H9 (cell line): Measurements from ENCODE around the gene WT1. TPM values are rescaled to one million over a fixed set of nuclear protein-coding genes. Genes with fewer than 3 reads are reported as not detected.

Source experiments
- DNase-seq: peaks from one replicate; pipeline ENCODE4 v3.0.0-alpha.2; 2017
- H2AFZ ChIP-seq: one replicate; pipeline ENCODE4 v1.6.1; 2013; ENCODE audit warnings: mild to moderate bottlenecking, low read length, control low read depth, moderate library complexity
- H2AK5ac ChIP-seq: 2 replicates; pipeline ENCODE4 v1.6.1; 2013; ENCODE audit warnings: low read length, control low read depth, mixed read lengths; ENCODE audit not compliant: insufficient read length
- H2BK120ac ChIP-seq: one replicate; pipeline ENCODE4 v1.6.1; 2013; ENCODE audit warnings: low read depth, mild to moderate bottlenecking, low read length, control low read depth, inconsistent platforms; ENCODE audit not compliant: poor library complexity, severe bottlenecking
- H2BK12ac ChIP-seq: 2 replicates; pipeline ENCODE4 v1.6.1; 2013; ENCODE audit warnings: low read length, control low read depth, mixed read lengths, low read depth; ENCODE audit not compliant: insufficient read length
- H2BK15ac ChIP-seq: 2 replicates; pipeline ENCODE4 v1.6.1; 2013; ENCODE audit warnings: low read depth, low read length, control low read depth
- H2BK20ac ChIP-seq: one replicate; pipeline ENCODE4 v1.6.1; 2013; ENCODE audit warnings: low read depth, mild to moderate bottlenecking, low read length, control low read depth, inconsistent platforms; ENCODE audit not compliant: poor library complexity, severe bottlenecking
- H2BK5ac ChIP-seq: 2 replicates; pipeline ENCODE4 v1.6.1; 2013; ENCODE audit warnings: low read length, control low read depth, mixed read lengths; ENCODE audit not compliant: insufficient read length
- H3K14ac ChIP-seq: 2 replicates; pipeline ENCODE4 v1.6.1; 2013; ENCODE audit warnings: low read length, control low read depth; ENCODE audit not compliant: insufficient read depth
- H3K18ac ChIP-seq: 2 replicates; pipeline ENCODE4 v1.6.1; 2013; ENCODE audit warnings: low read depth, mild to moderate bottlenecking, mixed read lengths, low read length, control low read depth; ENCODE audit not compliant: insufficient read length
- H3K23ac ChIP-seq: 2 replicates; pipeline ENCODE4 v1.6.1; 2013; ENCODE audit warnings: low read length, control low read depth, mixed read lengths, low read depth; ENCODE audit not compliant: insufficient read length
- H3K23me2 ChIP-seq: 2 replicates; pipeline ENCODE4 v1.6.1; 2013; ENCODE audit warnings: low read depth, mild to moderate bottlenecking, mixed read lengths, low read length, control low read depth; ENCODE audit not compliant: insufficient read length, poor library complexity, severe bottlenecking
- H3K27ac ChIP-seq: 2 replicates; pipeline ENCODE4 v1.5.1; 2013; ENCODE audit warnings: low read length, control low read depth, mixed read lengths, low read depth; ENCODE audit not compliant: insufficient read length
- H3K27me3 ChIP-seq: 2 replicates; pipeline ENCODE4 v1.6.1; 2013; ENCODE audit warnings: low read length, control low read depth, inconsistent platforms; ENCODE audit not compliant: insufficient read depth
- H3K4ac ChIP-seq: 2 replicates; pipeline ENCODE4 v1.6.1; 2013; ENCODE audit warnings: low read depth, mild to moderate bottlenecking, control low read depth, inconsistent platforms, low read length, moderate library complexity
- H3K4me1 ChIP-seq: 2 replicates; pipeline ENCODE4 v1.6.1; 2013; ENCODE audit warnings: low read length, control low read depth, inconsistent platforms; ENCODE audit not compliant: insufficient read depth
- H3K4me2 ChIP-seq: 2 replicates; pipeline ENCODE4 v1.6.1; 2013; ENCODE audit warnings: low read length, control low read depth, mixed read lengths; ENCODE audit not compliant: insufficient read length, insufficient read depth
- H3K56ac ChIP-seq: 2 replicates; pipeline ENCODE4 v1.6.1; 2013; ENCODE audit warnings: low read depth, mild to moderate bottlenecking, mixed read lengths, low read length, control low read depth; ENCODE audit not compliant: insufficient read length
- H3K79me1 ChIP-seq: 2 replicates; pipeline ENCODE4 v1.6.1; 2013; ENCODE audit warnings: low read depth, mild to moderate bottlenecking, moderate library complexity, low read length, control low read depth, inconsistent platforms; ENCODE audit not compliant: insufficient read depth, poor library complexity, severe bottlenecking
- H3K79me2 ChIP-seq: 2 replicates; pipeline ENCODE4 v1.6.1; 2013; ENCODE audit warnings: low read length, control low read depth, inconsistent platforms; ENCODE audit not compliant: insufficient read depth
- H3K9ac ChIP-seq: 2 replicates; pipeline ENCODE4 v1.6.1; 2013; ENCODE audit warnings: low read length, control low read depth, mixed read lengths; ENCODE audit not compliant: insufficient read length; ENCODE audit errors: extremely low read depth
- H3K9me3 ChIP-seq: one replicate; pipeline ENCODE4 v1.6.1; 2013; ENCODE audit warnings: low read depth, low read length, inconsistent platforms; ENCODE audit not compliant: control insufficient read depth
- H3T11ph ChIP-seq: one replicate; pipeline ENCODE4 v1.6.1; 2013; ENCODE audit warnings: mild to moderate bottlenecking, low read length, control low read depth, inconsistent platforms
- H4K20me1 ChIP-seq: one replicate; pipeline ENCODE4 v1.6.1; 2013; ENCODE audit not compliant: control insufficient read depth, insufficient read length, insufficient read depth
- H4K5ac ChIP-seq: 2 replicates; pipeline ENCODE4 v1.6.1; 2013; ENCODE audit warnings: low read depth, mild to moderate bottlenecking, mixed read lengths, low read length, control low read depth; ENCODE audit not compliant: insufficient read length
- H4K8ac ChIP-seq: replicated peaks from 2 replicates; pipeline ENCODE4 v1.6.1; 2013; ENCODE audit warnings: low read length, control low read depth, mixed read lengths, low read depth; ENCODE audit not compliant: insufficient read length
- H4K91ac ChIP-seq: 2 replicates; pipeline ENCODE4 v1.6.1; 2013; ENCODE audit warnings: low read depth, mild to moderate bottlenecking, moderate library complexity, mixed read lengths, low read length, control low read depth; ENCODE audit not compliant: insufficient read length
- H3K27ac Mint-ChIP-seq, 3 experiments: 2 replicates in 2 of 3; 3 replicates in 1 of 3; pipeline ENCODE4 v1.8.0; 2020 to 2021; ENCODE audit warnings: mixed read lengths in 3 of 3, mild to moderate bottlenecking in 1 of 3, moderate library complexity in 1 of 3
- H3K27me3 Mint-ChIP-seq: 2 replicates; pipeline ENCODE4 v1.8.0; 2021; ENCODE audit warnings: low read depth, mild to moderate bottlenecking, moderate library complexity, mixed read lengths
- H3K36me3 Mint-ChIP-seq, 3 experiments: 2 replicates in 2 of 3; 3 replicates in 1 of 3; pipeline ENCODE4 v1.8.0; 2020 to 2021; ENCODE audit warnings: low read depth in 3 of 3, mixed read lengths in 3 of 3; ENCODE audit not compliant: insufficient read depth in 1 of 3
- H3K4me1 Mint-ChIP-seq, 2 experiments: 2 replicates each; pipeline ENCODE4 v1.8.0; 2020; ENCODE audit warnings: mixed read lengths in 2 of 2
- H3K4me3 Mint-ChIP-seq, 2 experiments: 2 replicates in 1 of 2; 3 replicates in 1 of 2; pipeline ENCODE4 v1.8.0; 2020 to 2021; ENCODE audit warnings: mild to moderate bottlenecking in 2 of 2, mixed read lengths in 2 of 2, moderate library complexity in 1 of 2
- H3K9me3 Mint-ChIP-seq, 2 experiments: 2 replicates in 1 of 2; 3 replicates in 1 of 2; pipeline ENCODE4 v1.8.0; 2020; ENCODE audit warnings: mild to moderate bottlenecking in 2 of 2, mixed read lengths in 2 of 2, moderate library complexity in 1 of 2
- WGBS: extraction: QIAGEN DNeasy Blood & Tissue Kit; methylation state at CpG from one replicate; pipeline ENCODE4 v1.1.7; 2013; ENCODE audit warnings: missing lambda C conversion rate, low lambda C conversion rate, mixed read lengths; ENCODE audit not compliant: insufficient read length; ENCODE audit errors: extremely low coverage; 5-methylcytosine and 5-hydroxymethylcytosine counted together
- total RNA-seq: library from RNA; stranded (reverse); gene quantifications from 2 replicates; pipeline ENCODE4 v1.2.1, GENCODE V29; 2021
- TF ChIP-seq, protein P1 (sequence below): fragments of 200-600 bp; sonication (generic); conservative IDR thresholded peaks from 3 replicates; pipeline ENCODE4 v1.8.0; 2021; ENCODE audit warnings: antibody characterized with exemption, mild to moderate bottlenecking

The WT1 gene
- total RNA-seq, 1 experiment from 2014 or later, result 0.20 TPM

DNA sequence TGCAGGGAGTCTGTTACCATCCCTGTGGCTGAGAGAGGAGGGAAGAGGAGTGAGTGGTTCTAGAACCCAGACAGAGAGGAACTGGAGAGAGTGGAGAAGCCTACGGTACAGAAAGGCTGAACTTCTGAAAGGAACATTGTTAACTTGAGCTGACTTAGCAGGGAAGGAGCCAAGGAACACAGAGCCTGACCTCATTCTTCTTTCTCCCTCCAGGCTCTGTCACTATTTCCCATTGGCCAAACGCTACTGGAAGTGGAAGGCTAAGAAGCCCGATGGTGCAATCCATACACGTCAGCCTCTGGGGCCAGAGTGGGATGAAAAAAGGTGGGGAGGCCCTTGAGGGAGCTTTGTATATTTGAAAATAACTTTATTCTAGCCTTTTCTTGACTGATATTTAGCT, 16.5 kb upstream of the WT1 start:
- no peaks in the 10 kb centered on the region for H3K9me3 Mint-ChIP-seq
- H2BK120ac ChIP-seq, result no peak overlapping the region
- H3K4me1 Mint-ChIP-seq, result peaks cover 4 to 8% of the 10 kb centered on the region in 2 experiments; a peak in 3 of 4 replicates
- H4K5ac ChIP-seq, result no peak overlapping the region
- no peak overlapping the region for H2BK20ac ChIP-seq
- H3K36me3 Mint-ChIP-seq, result no peaks in the 10 kb centered on the region
- H3K18ac ChIP-seq, result no peak overlapping the region
- H2BK5ac ChIP-seq, result no peak overlapping the region
- H3K9me3 ChIP-seq, result no peaks in the 10 kb centered on the region
- H3K79me2 ChIP-seq, result no peaks in the 10 kb centered on the region
- H3K4me3 Mint-ChIP-seq, result no peak overlapping the region
- H2AFZ ChIP-seq, result no peak overlapping the region
- no peak overlapping the region for H2AK5ac ChIP-seq
- no peaks in the 10 kb centered on the region for H3K79me1 ChIP-seq
- no peaks in the 10 kb centered on the region for H4K20me1 ChIP-seq
- H4K91ac ChIP-seq, result no peak overlapping the region
- H3K23ac ChIP-seq, result no peak overlapping the region
- no CpG with 5 or more reads among the region's 4 CpGs for WGBS
- H3K23me2 ChIP-seq, result no peaks in the 10 kb centered on the region
- H3K27ac Mint-ChIP-seq, result no peak overlapping the region
- H2BK15ac ChIP-seq, result no peak overlapping the region
- no peak overlapping the region for H3T11ph ChIP-seq
- no peaks in the 10 kb centered on the region for H3K27me3 ChIP-seq
- no peak overlapping the region for H3K4ac ChIP-seq
- no peak overlapping the region for H3K56ac ChIP-seq
- H4K8ac ChIP-seq, result no peak overlapping the region
- no peak overlapping the region for H3K27ac ChIP-seq
- H3K14ac ChIP-seq, result no peak overlapping the region
- no peak overlapping the region for H2BK12ac ChIP-seq
- H3K4me1 ChIP-seq, result no peaks in the 10 kb centered on the region
- DNase-seq, result no peak
- peaks cover 12% of the 10 kb centered on the region for H3K27me3 Mint-ChIP-seq
- TF ChIP-seq, protein P1, sequence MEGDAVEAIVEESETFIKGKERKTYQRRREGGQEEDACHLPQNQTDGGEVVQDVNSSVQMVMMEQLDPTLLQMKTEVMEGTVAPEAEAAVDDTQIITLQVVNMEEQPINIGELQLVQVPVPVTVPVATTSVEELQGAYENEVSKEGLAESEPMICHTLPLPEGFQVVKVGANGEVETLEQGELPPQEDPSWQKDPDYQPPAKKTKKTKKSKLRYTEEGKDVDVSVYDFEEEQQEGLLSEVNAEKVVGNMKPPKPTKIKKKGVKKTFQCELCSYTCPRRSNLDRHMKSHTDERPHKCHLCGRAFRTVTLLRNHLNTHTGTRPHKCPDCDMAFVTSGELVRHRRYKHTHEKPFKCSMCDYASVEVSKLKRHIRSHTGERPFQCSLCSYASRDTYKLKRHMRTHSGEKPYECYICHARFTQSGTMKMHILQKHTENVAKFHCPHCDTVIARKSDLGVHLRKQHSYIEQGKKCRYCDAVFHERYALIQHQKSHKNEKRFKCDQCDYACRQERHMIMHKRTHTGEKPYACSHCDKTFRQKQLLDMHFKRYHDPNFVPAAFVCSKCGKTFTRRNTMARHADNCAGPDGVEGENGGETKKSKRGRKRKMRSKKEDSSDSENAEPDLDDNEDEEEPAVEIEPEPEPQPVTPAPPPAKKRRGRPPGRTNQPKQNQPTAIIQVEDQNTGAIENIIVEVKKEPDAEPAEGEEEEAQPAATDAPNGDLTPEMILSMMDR, result no peak
- H3K9ac ChIP-seq, result no peak overlapping the region
- no peak overlapping the region for H3K4me2 ChIP-seq
